HL-60 (cell line): ENCODE measurements around the gene PRICKLE2.

Experiments
- DNase-seq, 2 experiments: peaks; one replicate each; pipeline ENCODE4 v3.0.0-alpha.2; 2010 to 2020; ENCODE audit warnings: low read depth in 1 of 2, low spot score in 1 of 2
- H3K27ac ChIP-seq: fragments of 250-450 bp; sonication (Bioruptor Pico); replicated peaks from 2 replicates; pipeline ENCODE4 v1.5.1; 2020; ENCODE audit warnings: mild to moderate bottlenecking, moderate library complexity
- H3K27me3 ChIP-seq: fragments of 250-450 bp; sonication (Bioruptor Pico); 2 replicates; pipeline ENCODE4 v1.5.1; 2021; ENCODE audit warnings: mild to moderate bottlenecking, moderate library complexity; ENCODE audit not compliant: insufficient read depth, poor library complexity, severe bottlenecking
- H3K4me3 ChIP-seq: replicated peaks from 2 replicates; pipeline ENCODE4 v1.5.1; 2011; ENCODE audit warnings: mild to moderate bottlenecking, control low read depth, low read length; ENCODE audit not compliant: insufficient read depth
- CTCF ChIP-seq: IDR thresholded peaks from one replicate; pipeline ENCODE4 v1.5.1; 2011; ENCODE audit warnings: low read length, control low read depth, inconsistent platforms; ENCODE audit not compliant: insufficient read depth
- GABPA ChIP-seq: IDR thresholded peaks from 2 replicates; pipeline ENCODE4 v1.6.1; 2012; ENCODE audit warnings: low read depth
- POLR2AphosphoS5 ChIP-seq: IDR thresholded peaks from 2 replicates; pipeline ENCODE4 v1.6.1; 2012; ENCODE audit warnings: low read depth
- REST ChIP-seq: IDR thresholded peaks from 2 replicates; pipeline ENCODE4 v1.6.1; 2012; ENCODE audit warnings: low read depth; ENCODE audit not compliant: insufficient replicate concordance
- SPI1 ChIP-seq: IDR thresholded peaks from 2 replicates; pipeline ENCODE4 v1.6.1; 2012; ENCODE audit warnings: low read depth, mild to moderate bottlenecking, borderline replicate concordance

The PRICKLE2 gene

DNA sequence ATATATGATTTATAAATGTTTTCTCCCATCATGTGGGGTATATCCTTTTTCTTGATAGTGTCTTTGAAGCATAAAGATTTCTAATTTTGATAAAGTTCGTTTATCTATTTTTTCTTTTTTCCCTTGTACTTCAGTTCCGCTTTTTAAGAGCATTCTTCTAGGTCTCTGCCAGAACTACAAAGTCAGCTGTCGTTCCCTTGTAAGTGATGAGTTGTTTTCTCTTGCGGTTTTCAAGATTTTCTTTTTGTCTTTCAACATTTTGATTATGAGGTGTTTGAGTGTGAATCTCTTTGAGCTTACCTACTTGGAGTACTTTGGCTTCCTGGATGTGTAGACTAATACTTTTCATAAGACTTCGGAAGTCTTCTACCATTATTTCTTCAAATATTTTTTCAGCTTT is 9.3 kb upstream of the PRICKLE2 start:
- no peaks in the 10 kb centered on the region for H3K27me3 ChIP-seq
- no peak for TF ChIP-seq REST
- no peak for TF ChIP-seq POLR2AphosphoS5
- no peak for TF ChIP-seq SPI1
- TF ChIP-seq GABPA, result no peak
- TF ChIP-seq CTCF, result no peak
- no peak overlapping the region for H3K27ac ChIP-seq
- no peak overlapping the region for H3K4me3 ChIP-seq
- no peak for DNase-seq

GRCh38 chr3:64232821-64233220 is 7.6 kb upstream of the PRICKLE2 start:
- DNase-seq, result no peak
- TF ChIP-seq CTCF (no peak), POLR2AphosphoS5 (no peak), GABPA (no peak), REST (no peak), SPI1 (no peak)

GRCh38 chr3:64229903-64230302 is 4.6 kb upstream of the PRICKLE2 start:
- TF ChIP-seq CTCF (no peak), POLR2AphosphoS5 (no peak), REST (no peak), GABPA (no peak), SPI1 (no peak)
- DNase-seq, result no peak
- no peaks in the 10 kb centered on the region for H3K27me3 ChIP-seq
- H3K27ac ChIP-seq, result no peak overlapping the region
- no peak overlapping the region for H3K4me3 ChIP-seq

More at GRCh38 chr3:64232821-64233220, 7.6 kb upstream of the PRICKLE2 start:
- Histone ChIP-seq H3K27ac (no peak overlapping the region), H3K27me3 (no peaks in the 10 kb centered on the region), H3K4me3 (no peak overlapping the region)
